Measurements from ENCODE around the gene CEL.

The CEL gene

GRCh38 chr9:133103183-133103986 lies 41.6 kb downstream of the CEL start (continued):
- TF ChIP-seq, protein P1, sequence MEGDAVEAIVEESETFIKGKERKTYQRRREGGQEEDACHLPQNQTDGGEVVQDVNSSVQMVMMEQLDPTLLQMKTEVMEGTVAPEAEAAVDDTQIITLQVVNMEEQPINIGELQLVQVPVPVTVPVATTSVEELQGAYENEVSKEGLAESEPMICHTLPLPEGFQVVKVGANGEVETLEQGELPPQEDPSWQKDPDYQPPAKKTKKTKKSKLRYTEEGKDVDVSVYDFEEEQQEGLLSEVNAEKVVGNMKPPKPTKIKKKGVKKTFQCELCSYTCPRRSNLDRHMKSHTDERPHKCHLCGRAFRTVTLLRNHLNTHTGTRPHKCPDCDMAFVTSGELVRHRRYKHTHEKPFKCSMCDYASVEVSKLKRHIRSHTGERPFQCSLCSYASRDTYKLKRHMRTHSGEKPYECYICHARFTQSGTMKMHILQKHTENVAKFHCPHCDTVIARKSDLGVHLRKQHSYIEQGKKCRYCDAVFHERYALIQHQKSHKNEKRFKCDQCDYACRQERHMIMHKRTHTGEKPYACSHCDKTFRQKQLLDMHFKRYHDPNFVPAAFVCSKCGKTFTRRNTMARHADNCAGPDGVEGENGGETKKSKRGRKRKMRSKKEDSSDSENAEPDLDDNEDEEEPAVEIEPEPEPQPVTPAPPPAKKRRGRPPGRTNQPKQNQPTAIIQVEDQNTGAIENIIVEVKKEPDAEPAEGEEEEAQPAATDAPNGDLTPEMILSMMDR (tag by site-specific recombination; IDR thresholded peaks at IDR 0.05) = peak; percentile 89
- TF ChIP-seq ZNF76 (tag by site-specific recombination; IDR thresholded peaks at IDR 0.05; ENCODE audit: borderline replicate concordance, low read depth) = no peak
- TF ChIP-seq ZNF621 (tag by site-specific recombination; IDR thresholded peaks at IDR 0.05) = no peak

DNA sequence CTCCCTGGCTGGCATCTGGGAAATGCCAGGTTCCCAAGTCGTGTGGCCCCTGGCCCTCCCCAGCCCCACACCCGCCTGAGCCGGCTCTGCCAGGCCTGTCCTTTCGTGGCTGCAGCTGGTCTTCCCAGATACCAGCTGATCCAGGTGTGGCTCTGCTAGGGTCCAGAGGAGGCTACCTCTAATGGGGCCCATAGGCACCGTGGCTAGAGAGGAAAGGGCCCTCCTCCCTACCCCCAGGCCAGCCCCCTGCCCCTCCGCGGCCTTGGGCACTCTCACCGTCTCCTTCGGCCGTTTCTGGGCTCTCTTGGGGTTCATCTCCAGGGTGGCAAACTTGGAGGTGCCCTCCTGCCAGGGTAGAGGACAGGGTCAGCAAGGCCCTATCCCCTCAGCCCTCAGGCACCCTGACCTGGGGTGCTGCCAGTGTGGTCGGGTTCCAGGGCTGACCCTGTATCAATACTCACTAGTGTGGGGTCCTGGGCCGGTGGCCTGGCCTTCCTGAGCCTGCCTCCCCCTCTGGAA lies 42.3 kb downstream of the CEL start:
- no peak overlapping the region for H3K27ac ChIP-seq (ENCODE audit: extremely low read depth, low read depth, low read length)
- ChIA-PET CTCF (interaction anchor here (0.6 to 22.4 kb wide), 10 partner anchors 11 to 623 kb away, joined by 3 to 342 read pairs (median 10); partner anchors contain the start of gene RALGDS), POLR2A (no interaction called here)
- no peak overlapping the region for H3K4me3 ChIP-seq (ENCODE audit: low read depth, low read length)
- H3K36me3 ChIP-seq (ENCODE audit: control insufficient read depth in 2 of 2, insufficient read depth in 1 of 2, low read length in 2 of 2) = peaks cover 0 to 96% of the 10 kb centered on the region in 2 experiments; a peak in 2 of 3 replicates
- TF ChIP-seq ZNF26 (tag by site-specific recombination; IDR thresholded peaks at IDR 0.05) (no peak), ZBTB20 (tag by site-specific recombination; IDR thresholded peaks at IDR 0.05) (no peak), SETDB1 (IDR thresholded peaks at IDR 0.05; ENCODE audit: insufficient read length, low read length) (no peak), ZNF266 (tag by site-specific recombination; IDR thresholded peaks at IDR 0.05; ENCODE audit: low read depth) (no peak), KLF8 (tag by site-specific recombination; IDR thresholded peaks at IDR 0.05) (no peak), ZNF645 (tag by site-specific recombination; IDR thresholded peaks at IDR 0.05) (no peak), ZNF664 (tag by site-specific recombination; IDR thresholded peaks at IDR 0.05) (no peak), ZNF140 (tag by site-specific recombination; IDR thresholded peaks at IDR 0.05) (no peak), ZNF473 (tag by site-specific recombination; IDR thresholded peaks at IDR 0.05) (no peak), ZNF391 (tag by site-specific recombination; IDR thresholded peaks at IDR 0.05; ENCODE audit: borderline replicate concordance, low read depth) (no peak)
- TF ChIP-seq, protein P2, sequence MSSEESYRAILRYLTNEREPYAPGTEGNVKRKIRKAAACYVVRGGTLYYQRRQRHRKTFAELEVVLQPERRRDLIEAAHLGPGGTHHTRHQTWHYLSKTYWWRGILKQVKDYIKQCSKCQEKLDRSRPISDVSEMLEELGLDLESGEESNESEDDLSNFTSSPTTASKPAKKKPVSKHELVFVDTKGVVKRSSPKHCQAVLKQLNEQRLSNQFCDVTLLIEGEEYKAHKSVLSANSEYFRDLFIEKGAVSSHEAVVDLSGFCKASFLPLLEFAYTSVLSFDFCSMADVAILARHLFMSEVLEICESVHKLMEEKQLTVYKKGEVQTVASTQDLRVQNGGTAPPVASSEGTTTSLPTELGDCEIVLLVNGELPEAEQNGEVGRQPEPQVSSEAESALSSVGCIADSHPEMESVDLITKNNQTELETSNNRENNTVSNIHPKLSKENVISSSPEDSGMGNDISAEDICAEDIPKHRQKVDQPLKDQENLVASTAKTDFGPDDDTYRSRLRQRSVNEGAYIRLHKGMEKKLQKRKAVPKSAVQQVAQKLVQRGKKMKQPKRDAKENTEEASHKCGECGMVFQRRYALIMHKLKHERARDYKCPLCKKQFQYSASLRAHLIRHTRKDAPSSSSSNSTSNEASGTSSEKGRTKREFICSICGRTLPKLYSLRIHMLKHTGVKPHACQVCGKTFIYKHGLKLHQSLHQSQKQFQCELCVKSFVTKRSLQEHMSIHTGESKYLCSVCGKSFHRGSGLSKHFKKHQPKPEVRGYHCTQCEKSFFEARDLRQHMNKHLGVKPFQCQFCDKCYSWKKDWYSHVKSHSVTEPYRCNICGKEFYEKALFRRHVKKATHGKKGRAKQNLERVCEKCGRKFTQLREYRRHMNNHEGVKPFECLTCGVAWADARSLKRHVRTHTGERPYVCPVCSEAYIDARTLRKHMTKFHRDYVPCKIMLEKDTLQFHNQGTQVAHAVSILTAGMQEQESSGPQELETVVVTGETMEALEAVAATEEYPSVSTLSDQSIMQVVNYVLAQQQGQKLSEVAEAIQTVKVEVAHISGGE (tag by site-specific recombination; conservative IDR thresholded peaks at IDR 0.05; ENCODE audit: low read depth) = no peak
- TF ChIP-seq, protein P3, sequence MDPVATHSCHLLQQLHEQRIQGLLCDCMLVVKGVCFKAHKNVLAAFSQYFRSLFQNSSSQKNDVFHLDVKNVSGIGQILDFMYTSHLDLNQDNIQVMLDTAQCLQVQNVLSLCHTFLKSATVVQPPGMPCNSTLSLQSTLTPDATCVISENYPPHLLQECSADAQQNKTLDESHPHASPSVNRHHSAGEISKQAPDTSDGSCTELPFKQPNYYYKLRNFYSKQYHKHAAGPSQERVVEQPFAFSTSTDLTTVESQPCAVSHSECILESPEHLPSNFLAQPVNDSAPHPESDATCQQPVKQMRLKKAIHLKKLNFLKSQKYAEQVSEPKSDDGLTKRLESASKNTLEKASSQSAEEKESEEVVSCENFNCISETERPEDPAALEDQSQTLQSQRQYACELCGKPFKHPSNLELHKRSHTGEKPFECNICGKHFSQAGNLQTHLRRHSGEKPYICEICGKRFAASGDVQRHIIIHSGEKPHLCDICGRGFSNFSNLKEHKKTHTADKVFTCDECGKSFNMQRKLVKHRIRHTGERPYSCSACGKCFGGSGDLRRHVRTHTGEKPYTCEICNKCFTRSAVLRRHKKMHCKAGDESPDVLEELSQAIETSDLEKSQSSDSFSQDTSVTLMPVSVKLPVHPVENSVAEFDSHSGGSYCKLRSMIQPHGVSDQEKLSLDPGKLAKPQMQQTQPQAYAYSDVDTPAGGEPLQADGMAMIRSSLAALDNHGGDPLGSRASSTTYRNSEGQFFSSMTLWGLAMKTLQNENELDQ (tag by site-specific recombination; IDR thresholded peaks at IDR 0.05; ENCODE audit: low read depth) = no peak
- TF ChIP-seq, protein P4, sequence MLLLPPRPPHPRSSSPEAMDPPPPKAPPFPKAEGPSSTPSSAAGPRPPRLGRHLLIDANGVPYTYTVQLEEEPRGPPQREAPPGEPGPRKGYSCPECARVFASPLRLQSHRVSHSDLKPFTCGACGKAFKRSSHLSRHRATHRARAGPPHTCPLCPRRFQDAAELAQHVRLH (tag by site-specific recombination; IDR thresholded peaks at IDR 0.05) = no peak
- H3K9me3 ChIP-seq (ENCODE audit: control insufficient read depth, insufficient read depth, low read depth, low read length) = no peaks in the 10 kb centered on the region
- H3K4me1 ChIP-seq (ENCODE audit: control insufficient read depth, insufficient read depth, low read length) = no peaks in the 10 kb centered on the region

Measured in HEK293 (cell line).